ENCODE data around the gene KDM3B. TPM values are rescaled to one million over a fixed set of nuclear protein-coding genes. Genes with fewer than 3 reads are reported as not detected.
A peak's percentile ranks its signal among the peaks of the same experiment; 100 is the strongest.
"Not testable (repeated sequence)": the region's sequence is repeated elsewhere in the genome, so short reads cannot be mapped to it uniquely, and the experiment has no call there.

KDM3B gene
- total RNA-seq, 1 donor from 2014 or later = 80.2 TPM

DNA sequence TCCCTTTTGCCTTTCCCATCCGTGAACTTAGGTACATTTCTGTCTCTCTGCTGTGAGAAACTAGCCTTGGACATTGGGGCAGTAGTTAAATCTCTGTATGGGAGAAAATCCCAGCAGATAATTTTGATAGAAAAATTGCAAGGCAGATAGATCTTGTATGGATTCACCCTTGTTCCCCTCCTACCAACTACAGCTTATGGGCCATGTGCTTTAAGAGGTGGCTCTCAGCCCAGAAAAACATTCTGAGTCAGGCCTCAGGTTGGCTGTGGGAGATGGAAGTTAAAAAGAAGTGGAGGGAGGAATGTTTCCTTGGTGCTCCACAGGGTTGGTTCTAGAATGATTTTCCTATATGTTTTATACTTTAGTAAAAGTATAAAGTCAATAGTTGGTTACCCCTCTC is 1.4 kb upstream of the KDM3B start:
- DNase-seq = no peak

DNA sequence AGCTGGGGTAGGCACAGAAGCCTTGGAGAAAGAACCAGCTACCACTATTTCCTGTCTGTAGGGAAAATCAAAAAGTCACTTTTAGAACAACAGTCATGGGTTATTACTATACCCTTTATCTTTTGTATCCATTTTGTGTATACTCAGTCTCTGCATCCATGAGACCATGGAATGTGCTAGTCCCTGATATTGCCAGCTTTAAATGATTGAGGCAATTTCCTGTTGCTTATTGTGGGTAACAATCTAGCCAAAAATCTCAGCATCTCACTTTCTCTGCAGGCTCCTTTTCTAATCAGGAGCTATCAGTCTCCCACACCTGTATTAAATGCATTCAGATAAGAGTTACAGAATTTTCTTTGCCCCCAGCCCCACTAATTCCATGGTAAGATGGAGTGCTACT is 968 bp upstream of the KDM3B start:
- DNase-seq = no peak

GRCh38 chr5:138352722-138353559 is 456 bp downstream of the KDM3B start:
- DNase-seq = peak; percentile 77

DNA sequence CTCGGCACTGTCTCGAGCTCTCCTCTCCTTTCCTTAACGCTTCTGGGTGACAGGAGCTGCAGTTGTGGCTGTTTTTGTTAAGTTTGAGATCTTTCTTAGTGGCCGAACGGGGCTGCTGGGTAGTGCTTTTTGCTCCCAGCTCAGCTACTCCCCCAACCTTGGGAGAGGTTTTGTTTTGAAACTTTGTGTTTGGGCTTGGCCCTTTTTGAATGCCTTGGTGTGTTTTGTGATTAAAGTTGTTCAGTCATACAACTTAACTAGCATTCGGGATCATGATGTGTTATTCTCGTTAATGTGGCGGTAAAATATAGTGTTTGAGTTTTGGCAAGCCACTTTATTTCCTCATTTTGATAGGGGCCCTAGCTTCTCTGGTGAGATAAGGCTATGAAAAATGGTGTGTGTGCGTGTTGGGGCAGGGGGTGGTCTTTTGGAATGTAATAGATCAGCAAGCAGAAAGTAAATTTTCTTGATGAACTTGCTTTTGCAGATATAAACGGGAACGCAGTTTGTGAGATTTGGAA is 1.1 kb downstream of the KDM3B start:
- peak; percentile 77 for DNase-seq

DNA sequence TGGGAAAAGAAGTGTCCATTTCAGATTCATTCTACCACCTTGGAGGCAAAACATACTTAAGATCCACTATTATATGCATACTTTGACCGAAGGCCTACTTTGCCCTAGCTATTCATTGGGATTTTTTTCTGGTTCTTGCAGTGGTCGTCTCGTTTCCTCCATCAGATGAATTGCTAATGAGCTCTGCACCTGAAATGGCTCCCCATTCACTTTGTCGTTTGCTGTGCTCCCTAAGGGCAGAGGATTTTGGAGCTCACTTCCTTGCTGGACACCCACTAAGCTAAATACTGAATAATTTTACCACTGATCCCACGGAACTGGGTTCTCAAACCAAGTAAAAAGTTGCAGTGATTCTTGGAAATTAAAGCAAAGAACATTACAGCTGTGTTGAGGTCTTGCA is 1.9 kb downstream of the KDM3B start:
- DNase-seq = no peak

GRCh38 chr5:138354926-138355378 is 2.5 kb downstream of the KDM3B start:
- peak; percentile 74 for DNase-seq

- no peak for DNase-seq
These were observed 7.1 kb downstream of the KDM3B start for GRCh38 chr5:138359621-138360020.

DNA sequence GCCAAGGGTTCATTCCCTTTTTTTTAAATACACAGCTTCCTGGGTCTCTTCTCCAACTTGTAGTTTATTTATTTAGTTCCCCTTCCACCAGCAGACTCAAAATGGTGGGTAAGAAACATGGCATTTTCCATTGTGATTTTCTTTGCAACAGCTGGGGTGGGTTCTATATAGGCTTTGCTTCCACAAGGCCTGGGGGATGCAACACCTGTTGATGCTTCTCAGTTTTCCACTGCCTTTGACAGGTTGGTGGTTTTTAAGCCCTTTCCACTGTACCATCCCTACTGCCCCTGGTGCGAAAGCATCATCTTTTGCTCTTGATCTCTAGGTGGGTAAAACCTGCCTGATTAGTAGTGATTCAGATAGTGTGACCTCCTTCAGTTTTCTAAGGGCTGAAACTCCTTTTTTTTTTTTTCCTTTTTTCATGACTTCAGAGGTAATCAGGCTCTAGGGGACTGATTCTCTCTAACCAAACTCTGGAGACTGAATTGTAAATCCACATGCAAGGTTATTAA is 8.5 kb downstream of the KDM3B start:
- no peak for DNase-seq

DNA sequence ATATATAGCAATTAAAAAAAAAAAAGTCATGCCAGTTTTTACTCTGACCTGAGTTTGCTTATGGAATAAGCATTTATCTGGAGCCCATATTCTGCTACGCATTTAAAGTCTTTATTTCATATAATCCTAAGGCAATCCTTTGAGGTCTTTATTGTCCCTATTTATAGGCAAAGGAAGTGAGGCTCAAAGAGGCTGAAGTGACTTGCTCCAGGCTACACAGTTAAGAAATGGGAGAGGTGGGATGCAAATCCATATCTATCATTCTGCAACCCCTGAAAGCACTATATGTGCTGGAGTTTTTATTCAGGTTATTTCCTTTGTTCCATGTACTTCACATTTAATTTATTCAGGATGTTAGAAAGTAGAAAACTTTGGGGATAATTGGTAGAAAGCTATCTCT is 12.1 kb downstream of the KDM3B start:
- DNase-seq = no peak

- DNase-seq = no peak
These were observed 14.3 kb downstream of the KDM3B start for GRCh38 chr5:138366632-138367382.

- no peak for DNase-seq
These were observed 16.8 kb downstream of the KDM3B start for GRCh38 chr5:138369261-138369660.

GRCh38 chr5:138369706-138370105 is 17.2 kb downstream of the KDM3B start:
- no peak for DNase-seq

- no peak for DNase-seq
These were observed 18.1 kb downstream of the KDM3B start for GRCh38 chr5:138370537-138370936.

DNA sequence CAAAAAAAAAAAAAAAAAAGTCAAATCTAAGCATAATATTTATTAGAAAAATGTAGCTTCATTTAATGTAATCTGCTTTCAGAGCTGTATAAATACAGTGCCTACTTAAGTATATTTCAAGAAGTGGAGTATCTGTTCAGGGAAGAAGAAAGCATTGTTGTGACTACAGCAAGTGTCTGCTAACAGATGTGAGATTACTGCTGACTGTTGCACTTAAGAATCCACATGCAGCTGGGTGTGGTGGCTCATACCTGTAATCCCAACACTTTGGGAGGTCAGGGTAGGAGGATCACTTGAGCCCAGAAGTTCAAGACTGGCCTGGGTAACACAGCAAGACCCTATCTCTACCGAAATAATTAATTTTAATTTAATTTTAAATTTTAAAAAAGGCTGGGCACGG is 19.0 kb downstream of the KDM3B start:
- no peak for DNase-seq

- no peak for DNase-seq
These were observed 19.7 kb downstream of the KDM3B start for GRCh38 chr5:138372225-138372624.

GRCh38 chr5:138372653-138373052 is 20.2 kb downstream of the KDM3B start:
- DNase-seq = no peak

DNA sequence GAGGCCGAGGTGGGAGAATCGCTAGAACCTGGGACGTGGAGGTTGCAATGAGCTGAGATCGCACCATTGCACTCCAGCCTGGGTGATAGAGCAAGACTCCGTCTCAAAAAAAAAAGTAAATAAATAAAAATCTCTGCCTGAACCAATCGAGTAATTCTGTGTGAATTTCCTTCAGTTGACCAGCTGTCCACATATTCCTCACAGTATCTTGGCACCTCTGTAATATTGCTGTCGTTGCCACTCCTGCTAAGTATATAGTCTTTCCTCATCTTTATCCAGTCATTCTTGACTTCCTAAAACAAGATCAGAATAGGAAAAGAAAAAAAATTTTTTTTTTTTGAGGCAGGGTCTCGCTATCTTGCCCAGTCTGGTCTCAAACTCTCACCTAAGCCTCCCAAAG is 29.9 kb downstream of the KDM3B start:
- DNase-seq = no peak

- DNase-seq = no peak
These were observed 33.2 kb downstream of the KDM3B start for GRCh38 chr5:138385660-138386059.

DNA sequence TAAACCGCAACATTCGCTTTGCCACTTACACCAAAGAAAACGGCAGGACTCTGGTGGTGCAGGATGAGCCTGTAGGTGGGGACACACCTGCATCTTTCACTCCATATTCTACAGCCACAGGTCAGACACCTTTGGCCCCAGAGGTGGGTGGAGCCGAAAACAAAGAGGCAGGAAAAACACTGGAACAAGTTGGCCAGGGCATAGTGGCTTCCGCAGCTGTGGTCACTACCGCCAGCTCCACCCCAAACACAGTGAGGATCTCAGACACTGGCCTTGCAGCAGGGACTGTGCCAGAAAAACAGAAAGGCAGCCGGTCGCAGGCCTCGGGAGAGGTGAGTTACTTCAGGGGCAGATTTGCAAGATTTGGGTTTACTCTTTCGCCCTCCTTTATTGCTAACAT is 33.8 kb downstream of the KDM3B start:
- DNase-seq = no peak

- DNase-seq = no peak
These were observed 36.8 kb downstream of the KDM3B start for GRCh38 chr5:138389332-138389731.

DNA sequence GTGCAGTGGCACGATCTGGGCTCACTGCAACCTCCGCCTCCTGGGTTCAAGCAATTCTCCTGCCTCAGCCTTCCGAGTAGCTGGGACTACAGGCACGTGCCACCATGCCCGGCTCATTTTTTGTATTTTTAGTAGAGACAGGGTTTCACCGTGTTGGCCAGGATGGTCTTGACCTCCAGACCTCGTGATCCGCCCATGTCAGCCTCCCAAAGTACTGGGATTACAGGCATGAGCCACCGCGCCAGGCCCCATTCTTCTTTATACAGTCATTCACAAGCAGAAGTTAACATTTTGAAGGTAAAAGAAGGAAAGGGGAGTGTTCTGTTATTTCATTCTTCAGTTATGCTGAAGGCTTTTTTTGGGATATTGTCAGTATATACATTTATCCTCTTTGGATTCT is 37.4 kb downstream of the KDM3B start:
- DNase-seq = not testable (repeated sequence)

DNA sequence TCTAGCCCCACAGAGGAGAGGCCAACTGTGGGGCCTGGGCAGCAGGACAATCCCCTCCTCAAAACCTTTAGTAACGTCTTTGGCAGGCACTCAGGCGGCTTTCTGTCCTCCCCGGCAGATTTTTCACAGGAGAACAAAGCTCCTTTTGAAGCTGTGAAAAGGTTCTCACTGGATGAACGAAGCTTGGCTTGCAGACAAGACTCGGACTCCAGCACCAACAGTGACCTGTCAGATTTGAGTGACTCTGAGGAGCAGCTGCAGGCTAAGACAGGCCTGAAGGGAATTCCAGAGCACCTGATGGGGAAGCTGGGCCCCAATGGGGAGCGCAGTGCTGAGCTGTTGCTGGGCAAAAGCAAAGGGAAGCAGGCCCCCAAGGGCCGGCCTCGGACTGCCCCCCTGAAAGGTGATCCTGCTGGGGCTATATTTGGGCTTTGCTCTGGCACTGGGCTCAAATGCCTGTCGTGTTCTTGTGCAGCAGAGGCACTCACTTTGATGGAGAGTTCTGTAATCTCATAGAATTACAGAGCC is 39.4 kb downstream of the KDM3B start:
- DNase-seq = peak; percentile 92

GRCh38 chr5:138402640-138403039 is 50.2 kb downstream of the KDM3B start:
- DNase-seq = no peak

Data from tongue (tissue), 2 donors.